LNCAP (cell line): ENCODE results near the gene HINT3.

Experiments
- TF ChIP-seq, protein P1 (sequence below): fragments of 450-650 bp; IDR thresholded peaks from 2 replicates; pipeline ENCODE4 v1.5.1; 2017; ENCODE audit warnings: mild to moderate bottlenecking

The HINT3 gene

DNA sequence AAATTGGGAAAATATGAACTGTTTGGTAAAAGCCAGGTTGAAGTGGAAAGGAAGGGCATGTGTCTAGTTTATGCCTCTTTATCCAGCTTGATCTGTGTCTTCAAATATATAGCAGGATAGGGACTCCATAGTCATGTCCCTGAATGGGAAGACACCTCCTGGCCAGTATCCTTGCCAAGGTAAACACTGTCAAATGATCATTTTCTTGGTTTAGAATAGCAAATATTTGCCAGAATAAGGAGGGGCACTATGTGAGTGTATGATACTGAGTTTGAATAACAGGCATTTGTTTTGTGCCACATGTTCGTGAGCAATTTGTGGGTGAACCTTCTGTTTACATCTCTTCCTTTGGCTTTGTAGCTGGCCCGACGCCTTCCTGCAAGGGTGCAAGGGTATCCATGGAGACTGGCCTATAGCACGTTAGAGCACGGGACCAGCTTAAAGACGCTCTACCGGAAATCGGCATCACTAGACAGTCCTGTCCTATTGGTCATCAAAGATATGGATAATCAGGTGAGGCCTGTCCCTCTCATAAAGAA lies 34.2 kb upstream of the HINT3 start:
- TF ChIP-seq, protein P1, sequence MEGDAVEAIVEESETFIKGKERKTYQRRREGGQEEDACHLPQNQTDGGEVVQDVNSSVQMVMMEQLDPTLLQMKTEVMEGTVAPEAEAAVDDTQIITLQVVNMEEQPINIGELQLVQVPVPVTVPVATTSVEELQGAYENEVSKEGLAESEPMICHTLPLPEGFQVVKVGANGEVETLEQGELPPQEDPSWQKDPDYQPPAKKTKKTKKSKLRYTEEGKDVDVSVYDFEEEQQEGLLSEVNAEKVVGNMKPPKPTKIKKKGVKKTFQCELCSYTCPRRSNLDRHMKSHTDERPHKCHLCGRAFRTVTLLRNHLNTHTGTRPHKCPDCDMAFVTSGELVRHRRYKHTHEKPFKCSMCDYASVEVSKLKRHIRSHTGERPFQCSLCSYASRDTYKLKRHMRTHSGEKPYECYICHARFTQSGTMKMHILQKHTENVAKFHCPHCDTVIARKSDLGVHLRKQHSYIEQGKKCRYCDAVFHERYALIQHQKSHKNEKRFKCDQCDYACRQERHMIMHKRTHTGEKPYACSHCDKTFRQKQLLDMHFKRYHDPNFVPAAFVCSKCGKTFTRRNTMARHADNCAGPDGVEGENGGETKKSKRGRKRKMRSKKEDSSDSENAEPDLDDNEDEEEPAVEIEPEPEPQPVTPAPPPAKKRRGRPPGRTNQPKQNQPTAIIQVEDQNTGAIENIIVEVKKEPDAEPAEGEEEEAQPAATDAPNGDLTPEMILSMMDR: no peak

DNA sequence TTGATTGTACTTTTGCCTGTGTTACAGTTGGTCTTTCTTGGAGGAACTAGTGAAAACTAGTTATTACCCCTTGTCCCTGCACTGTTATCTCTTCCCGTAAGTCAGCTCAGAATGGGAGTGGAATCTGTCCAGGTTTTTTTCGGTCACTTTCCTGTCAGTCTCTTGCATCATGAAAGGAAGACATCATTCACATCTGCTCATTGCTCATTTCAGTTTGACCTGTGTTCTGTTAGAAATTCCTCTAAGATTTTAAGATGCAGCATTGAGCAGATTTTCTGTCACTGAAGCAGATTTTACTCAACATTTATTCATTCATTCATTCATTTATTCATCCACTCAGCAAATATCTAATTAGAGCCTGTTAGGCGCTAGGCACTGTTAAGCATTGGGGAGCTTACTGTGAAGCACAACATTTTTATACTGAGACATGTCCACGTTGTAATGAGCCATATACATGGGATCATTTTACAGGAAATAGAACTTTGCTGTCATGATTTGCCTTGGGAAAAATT lies 33.1 kb upstream of the HINT3 start:
- TF ChIP-seq, protein P1: no peak

DNA sequence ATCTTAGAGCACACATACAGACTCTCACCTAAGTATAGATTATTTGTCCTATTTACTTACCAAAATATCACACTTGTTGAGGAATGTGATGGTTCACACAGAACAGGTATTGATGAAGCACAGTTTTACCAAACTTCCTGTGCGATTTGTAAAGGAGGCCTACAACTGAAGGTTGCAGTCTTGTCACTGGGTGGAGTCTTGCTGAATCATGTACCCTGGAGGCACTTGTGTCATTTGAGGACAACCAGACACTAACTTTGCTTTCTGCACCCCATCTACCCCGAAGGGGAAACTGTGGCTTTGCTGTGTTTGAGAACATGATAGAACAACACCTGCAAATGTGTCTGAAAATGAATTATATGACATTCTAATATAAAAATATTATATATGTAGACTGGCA lies 32.4 kb upstream of the HINT3 start:
- TF ChIP-seq, protein P1: no peak

DNA sequence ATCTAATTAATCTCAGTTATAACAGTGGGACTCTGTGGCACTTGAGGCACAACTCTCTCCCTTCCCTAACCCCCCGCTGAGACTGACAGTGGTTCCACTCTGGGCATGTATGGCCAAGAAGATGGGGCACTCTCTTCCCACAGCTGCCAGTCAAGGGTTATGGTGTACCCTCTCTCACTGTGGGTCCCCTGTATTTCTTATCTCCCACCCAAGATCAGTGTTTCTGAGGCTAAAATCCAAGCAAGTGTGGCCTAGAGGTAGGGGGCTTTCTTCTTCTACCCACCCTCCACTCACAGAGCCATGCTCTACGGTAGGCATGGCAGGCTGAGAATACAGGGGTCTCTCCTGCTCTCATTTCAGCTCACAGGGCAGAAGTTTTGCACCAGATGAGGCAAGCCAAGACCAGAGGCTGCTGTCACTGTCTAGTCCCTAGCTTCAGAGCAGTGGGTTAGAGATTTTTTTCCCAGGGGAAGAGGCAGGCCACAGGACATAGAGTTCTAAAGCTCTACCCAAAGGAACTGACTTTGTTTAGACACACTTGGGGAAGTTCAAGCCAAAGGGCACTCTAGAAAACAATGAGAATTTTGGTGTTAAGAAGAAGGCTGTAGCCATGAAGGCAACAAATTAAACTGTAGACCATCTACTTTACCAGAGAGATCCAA lies 31.7 kb upstream of the HINT3 start:
- TF ChIP-seq, protein P1: no peak

DNA sequence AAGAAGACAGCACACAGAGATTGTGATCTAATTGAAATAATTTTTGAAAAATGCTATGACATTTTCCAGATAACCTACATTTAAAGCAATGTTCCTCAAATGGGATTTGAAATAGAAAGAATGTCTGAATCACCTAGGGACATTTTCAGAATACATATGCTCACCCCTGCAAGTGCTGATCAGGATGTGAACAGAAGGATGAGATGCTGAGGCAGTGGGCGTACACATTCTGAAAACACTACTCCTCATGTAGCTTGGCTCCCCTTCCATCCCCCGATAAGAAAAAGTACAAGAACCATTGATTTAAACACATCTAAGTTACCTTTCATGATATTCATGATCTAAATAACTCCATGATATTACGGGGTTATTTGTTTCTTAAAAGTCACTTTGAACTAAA lies 29.9 kb upstream of the HINT3 start:
- TF ChIP-seq, protein P1: no peak

DNA sequence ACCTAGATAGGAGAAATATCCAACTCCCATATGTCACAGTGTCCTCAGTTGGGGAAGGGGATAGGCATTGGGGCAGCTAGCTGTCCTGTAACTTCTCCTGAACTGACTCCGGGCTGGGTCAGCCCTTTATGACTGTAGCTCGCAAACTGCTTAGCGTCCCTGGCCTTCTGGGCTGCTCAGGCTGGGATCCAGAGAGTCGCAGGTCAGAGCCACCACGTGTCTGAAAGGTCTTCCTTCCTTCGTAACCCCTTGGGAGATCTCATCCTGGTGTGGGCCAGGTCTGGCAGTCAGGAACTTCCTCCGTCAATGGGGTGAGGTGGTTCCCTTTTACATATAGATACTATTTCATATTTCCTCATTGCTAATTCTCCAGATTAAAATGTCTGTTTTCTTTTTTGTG lies 28.8 kb upstream of the HINT3 start:
- TF ChIP-seq, protein P1: no peak

DNA sequence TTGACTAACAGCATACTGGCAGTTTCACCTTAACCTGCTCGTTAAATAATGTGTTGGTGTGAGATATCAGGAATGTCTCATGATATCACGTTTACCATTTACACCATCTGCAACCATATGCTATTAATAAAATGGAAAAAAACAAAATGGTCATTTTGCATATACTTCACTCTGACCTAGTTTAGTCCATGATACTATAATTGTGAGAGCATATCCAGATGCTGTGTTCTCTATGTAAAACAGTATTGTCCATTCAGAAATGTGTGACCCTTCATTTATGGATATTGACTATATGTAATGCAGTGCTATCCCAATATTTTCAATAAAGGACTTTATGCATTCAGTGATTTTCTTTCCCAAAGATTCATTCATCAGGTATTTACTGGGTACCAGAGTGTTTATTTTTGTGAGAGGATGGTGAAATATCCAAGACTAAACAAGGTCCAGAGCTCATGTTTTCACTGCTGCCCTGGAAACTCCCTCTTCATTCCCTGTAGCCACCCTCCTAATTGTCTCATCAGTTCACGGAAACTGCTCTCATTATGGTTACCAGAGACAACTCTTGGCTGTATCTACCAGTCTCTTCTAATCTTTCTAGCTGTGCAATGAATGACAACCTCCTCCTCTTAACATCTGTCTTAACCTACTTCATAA lies 25.7 kb upstream of the HINT3 start:
- TF ChIP-seq, protein P1: no peak
